ENCODE measurements around the gene GNG12.

GNG12 gene

DNA sequence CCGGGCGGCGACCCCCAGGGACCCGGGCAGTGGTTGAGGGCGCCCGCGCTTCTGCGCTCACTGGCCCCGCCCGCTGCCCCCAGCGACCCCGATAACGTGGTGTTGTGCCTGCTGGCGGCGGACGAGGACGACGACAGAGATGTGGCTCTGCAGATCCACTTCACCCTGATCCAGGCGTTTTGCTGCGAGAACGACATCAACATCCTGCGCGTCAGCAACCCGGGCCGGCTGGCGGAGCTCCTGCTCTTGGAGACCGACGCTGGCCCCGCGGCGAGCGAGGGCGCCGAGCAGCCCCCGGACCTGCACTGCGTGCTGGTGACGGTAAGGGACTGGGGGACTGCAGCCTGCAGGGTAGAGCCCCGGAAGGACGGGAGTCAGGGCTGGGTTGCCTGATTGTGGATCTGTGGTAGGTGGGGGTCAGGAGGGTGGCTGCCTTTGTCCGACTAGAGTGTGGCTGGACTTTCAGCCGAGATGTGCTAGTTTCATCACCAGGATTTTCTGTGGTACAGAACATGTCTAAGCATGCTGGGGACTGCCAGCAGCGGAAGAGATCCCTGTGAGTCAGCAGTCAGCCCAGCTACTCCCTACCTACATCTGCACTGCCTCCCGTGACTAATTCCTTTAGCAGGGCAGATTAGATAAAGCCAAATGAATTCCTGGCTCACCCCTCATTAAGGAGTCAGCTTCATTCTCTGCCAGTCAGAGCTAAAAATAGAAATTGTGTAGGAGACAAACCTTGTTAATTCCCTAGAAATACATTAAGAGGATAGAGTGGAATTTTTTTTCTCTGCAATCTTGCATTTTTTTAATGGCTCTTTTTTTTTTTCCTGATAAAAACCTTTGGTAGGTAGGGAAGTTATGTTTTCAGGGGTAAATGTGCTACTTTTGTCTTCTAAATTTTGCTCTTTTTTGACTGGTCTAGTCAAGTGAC lies 146.7 kb downstream of the GNG12 start:
- peak in 1 of 2 donors; percentile 40 for DNase-seq (ENCODE audit: extremely low read depth in 1 of 2, low read depth in 1 of 2)

- DNase-seq (ENCODE audit: extremely low read depth in 1 of 2, low read depth in 1 of 2) = peak; percentile 44 to 57
These were observed 147.6 kb downstream of the GNG12 start for GRCh38 chr1:67685558-67686266.

- peak; percentile 88 to 96 for DNase-seq (ENCODE audit: extremely low read depth in 1 of 2, low read depth in 1 of 2)
These were observed 148.2 kb downstream of the GNG12 start, which contains the start of gene GADD45A for GRCh38 chr1:67685067-67685557. GADD45A (plus strand) TSS chr1:67685201; CDS start chr1:67685495, 294 bp downstream.

DNA sequence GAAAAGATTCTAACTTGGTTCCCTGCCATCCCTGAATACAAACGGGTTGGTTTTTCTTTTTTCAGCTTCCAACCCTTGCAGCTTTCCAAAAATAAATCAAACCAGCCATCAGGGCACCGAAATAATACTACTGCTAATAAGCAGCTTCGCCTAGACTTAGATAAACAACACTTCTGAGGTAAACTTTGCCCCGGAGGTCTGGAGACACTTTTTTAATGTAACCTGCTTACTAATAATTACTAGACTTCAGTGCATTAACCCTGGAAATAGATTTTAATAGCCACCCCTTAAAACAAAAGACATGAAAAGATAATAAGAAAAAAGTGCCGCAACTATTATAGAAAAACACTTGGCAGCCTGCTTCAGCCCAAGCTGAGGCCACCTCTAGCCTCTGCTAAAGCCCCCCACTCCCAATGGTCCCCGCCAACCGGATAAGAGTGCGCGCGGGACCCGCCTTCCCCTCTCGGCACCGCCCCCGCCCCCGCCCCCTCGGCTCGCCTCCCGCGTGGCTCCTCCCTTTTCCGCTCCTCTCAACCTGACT lies 148.7 kb downstream of the GNG12 start:
- DNase-seq (ENCODE audit: extremely low read depth in 1 of 2, low read depth in 1 of 2) = no peak

GRCh38 chr1:67683766-67684525 lies 149.3 kb downstream of the GNG12 start:
- DNase-seq (ENCODE audit: extremely low read depth in 1 of 2, low read depth in 1 of 2) = peak in 1 of 2 donors; percentile 63

DNA sequence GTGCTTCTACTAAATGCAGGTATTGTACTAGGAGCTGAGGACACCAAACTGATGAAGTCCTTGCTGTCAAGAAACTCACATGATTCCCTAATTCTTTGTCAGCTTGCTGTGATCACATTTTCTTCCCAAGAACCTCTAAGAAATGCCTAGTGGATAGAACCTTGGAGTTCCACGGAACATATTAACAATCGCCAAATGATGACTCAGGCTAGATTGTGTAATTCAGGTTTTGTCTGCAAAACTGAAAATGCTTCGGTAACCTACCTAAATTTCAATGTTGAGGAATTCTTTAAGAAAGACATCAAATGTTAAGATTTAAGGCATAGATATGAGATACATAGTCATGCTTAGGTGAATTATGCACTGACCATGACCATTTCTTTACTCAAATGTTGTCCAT lies 150.0 kb downstream of the GNG12 start:
- DNase-seq (ENCODE audit: extremely low read depth in 1 of 2, low read depth in 1 of 2) = no peak

DNA sequence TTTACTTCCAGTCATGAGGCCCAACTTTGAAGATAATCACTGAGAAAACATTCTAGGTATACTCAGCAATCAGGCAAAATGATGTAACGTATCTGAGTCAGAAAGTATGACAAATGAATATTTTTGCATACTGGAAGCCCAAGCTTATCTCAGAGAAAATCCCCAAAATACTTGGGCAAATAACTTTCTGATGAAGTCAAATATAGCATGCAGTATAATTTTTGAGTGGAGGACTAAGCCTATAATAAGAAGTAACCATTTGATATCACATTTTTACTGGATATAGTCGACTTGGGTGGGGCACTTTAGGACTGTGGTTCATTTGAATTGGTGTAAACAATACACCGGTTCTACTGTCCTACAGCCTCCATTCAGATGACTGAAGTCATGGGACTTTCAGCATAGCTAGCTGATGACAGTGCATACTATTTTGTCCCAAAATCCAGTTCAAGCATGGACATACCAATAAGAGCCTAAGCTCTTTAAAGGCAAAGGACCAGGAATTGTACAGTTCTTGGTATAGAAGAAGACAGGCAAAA lies 150.5 kb downstream of the GNG12 start:
- DNase-seq (ENCODE audit: extremely low read depth in 1 of 2, low read depth in 1 of 2) = no peak

GRCh38 chr1:67680486-67680885 lies 152.8 kb downstream of the GNG12 start:
- no peak for DNase-seq (ENCODE audit: extremely low read depth in 1 of 2, low read depth in 1 of 2)

GRCh38 chr1:67679691-67680090 lies 153.6 kb downstream of the GNG12 start:
- DNase-seq (ENCODE audit: extremely low read depth in 1 of 2, low read depth in 1 of 2) = no peak

- DNase-seq (ENCODE audit: extremely low read depth in 1 of 2, low read depth in 1 of 2) = no peak
These were observed 155.3 kb downstream of the GNG12 start for GRCh38 chr1:67677930-67678329.

- no peak for DNase-seq (ENCODE audit: extremely low read depth in 1 of 2, low read depth in 1 of 2)
These were observed 155.9 kb downstream of the GNG12 start for GRCh38 chr1:67677408-67677807.

- no peak for DNase-seq (ENCODE audit: extremely low read depth in 1 of 2, low read depth in 1 of 2)
These were observed 156.3 kb downstream of the GNG12 start for GRCh38 chr1:67676946-67677345.

GRCh38 chr1:67676287-67676686 lies 157.0 kb downstream of the GNG12 start:
- no peak for DNase-seq (ENCODE audit: extremely low read depth in 1 of 2, low read depth in 1 of 2)

GRCh38 chr1:67675800-67676199 lies 157.5 kb downstream of the GNG12 start:
- no peak for DNase-seq (ENCODE audit: extremely low read depth in 1 of 2, low read depth in 1 of 2)

DNA sequence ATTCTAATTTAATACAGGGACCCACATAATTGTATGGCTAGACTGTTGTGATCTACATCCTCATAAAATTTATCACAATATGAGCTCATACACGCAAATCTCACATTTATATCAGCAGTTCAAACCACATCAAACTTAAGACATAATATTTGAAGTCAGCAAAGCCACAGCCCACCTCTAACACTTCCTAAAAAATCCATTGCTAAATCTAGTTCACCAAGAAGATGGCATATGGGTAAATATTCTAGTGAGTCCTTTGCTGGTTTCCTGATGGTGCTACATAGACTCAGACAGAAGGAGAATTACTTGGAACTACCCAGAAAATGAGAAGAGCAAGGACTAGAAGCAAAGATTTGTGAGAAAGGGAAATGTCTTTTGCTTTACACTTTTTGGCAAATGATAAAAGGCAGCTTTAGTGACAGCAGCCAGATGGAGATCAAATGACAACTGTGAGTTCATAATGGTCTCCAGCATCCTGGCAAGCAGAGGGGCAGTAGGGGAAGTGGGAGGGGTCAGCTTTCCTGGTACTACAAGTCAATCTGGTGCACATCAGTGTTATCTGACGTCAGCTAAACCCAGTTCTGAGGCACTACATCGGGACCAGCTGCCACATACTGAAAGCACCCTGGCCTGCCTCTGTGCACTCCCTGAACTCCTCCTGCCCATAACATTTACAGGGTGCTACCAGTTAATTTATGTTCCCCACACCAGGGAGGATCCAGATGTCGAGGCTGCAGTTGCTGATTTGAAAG lies 158.8 kb downstream of the GNG12 start:
- peak in 1 of 2 donors; percentile 31 for DNase-seq (ENCODE audit: extremely low read depth in 1 of 2, low read depth in 1 of 2)

GRCh38 chr1:67673468-67674201 lies 159.6 kb downstream of the GNG12 start:
- no peak for DNase-seq (ENCODE audit: extremely low read depth in 1 of 2, low read depth in 1 of 2)

DNA sequence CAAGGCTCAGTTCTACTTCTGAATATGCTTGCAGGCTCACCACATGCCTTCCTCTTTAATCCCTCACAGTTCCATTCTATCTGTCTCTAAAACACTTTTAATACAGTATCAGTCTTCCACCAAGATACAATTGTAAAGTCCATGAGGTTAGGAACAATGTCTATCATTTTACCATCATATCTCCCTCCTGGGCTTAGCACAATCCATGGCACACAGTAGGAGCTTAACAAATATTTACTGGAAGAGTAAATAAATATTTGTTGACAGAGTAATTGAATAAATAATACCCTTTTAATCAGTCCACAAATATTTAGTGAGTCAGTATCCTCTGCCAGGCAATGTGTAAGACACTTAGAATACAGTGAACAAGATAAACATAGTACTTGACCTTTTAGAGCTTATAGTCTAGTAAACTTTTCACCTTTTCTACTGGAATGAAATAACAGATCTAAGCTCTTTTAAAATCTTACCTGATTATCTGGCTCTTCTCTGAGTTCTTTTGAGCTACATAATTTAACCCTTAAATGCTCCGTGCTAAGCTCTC lies 160.9 kb downstream of the GNG12 start:
- no peak for DNase-seq (ENCODE audit: extremely low read depth in 1 of 2, low read depth in 1 of 2)

DNA sequence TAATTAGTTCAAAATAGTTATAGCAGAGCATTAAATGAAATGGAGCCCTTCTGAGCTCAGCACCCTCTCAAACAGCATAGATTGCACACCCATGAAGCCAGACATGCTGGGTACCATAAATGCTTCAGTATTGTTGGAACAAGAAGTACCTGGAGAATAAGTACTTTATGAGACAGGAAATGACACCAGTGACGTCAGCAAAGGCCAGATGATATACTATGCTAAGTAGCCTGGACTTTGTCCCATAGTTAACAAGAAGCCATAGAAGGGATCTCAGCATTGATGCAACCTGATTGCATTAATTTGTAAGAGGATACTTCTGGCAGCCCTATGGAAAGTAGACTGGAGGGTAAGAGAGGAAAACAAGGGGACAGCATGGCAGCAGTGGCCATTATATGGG lies 164.6 kb downstream of the GNG12 start:
- no peak for DNase-seq (ENCODE audit: extremely low read depth in 1 of 2, low read depth in 1 of 2)

DNA sequence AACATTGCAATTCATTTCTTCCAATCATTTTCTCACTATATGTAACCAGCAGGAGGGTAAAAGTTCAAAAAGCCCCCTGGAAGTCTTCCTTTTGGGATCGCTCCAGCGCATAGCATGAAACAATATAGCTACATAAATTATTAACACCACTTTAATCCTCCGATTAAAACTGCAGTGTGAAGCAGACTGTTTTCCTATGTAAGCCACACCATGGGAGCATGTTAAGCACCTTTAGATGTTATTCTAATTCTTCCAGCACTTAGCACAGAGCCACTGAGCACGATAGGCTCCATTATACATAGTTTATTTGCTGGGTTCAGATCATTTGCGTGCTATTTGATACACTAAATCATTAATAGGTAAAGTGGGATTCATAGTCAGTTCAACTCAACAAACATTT lies 166.6 kb downstream of the GNG12 start:
- DNase-seq (ENCODE audit: extremely low read depth in 1 of 2, low read depth in 1 of 2) = no peak
